SU-DHL-6 (cell line): Measurements from ENCODE around the gene TSTD1.

Experiments
- H2AFZ ChIP-seq: fragments of 200-600 bp; sonication (generic); 2 replicates; pipeline ENCODE4 v1.6.1; 2014; ENCODE audit warnings: low read depth, mild to moderate bottlenecking, moderate library complexity, mixed read lengths, antibody characterized with exemption, low read length; ENCODE audit not compliant: severe bottlenecking
- H3F3A ChIP-seq: fragments of 200-600 bp; shearing (Covaris generic); 2 replicates; pipeline ENCODE4 v1.6.0; 2016; ENCODE audit warnings: antibody characterized with exemption, mild to moderate bottlenecking; ENCODE audit not compliant: insufficient read depth
- H3K27ac ChIP-seq: fragments of 200-600 bp; sonication (generic); 2 replicates; pipeline ENCODE4 v1.5.1; 2016; ENCODE audit warnings: low read depth, mild to moderate bottlenecking, low read length, moderate library complexity, mixed read lengths
- H3K27me3 ChIP-seq: fragments of 200-600 bp; sonication (generic), shearing (Covaris generic); 2 replicates; pipeline ENCODE4 v1.6.0; 2014; ENCODE audit warnings: mild to moderate bottlenecking, low read length
- H3K36me3 ChIP-seq: fragments of 200-600 bp; sonication (generic); 2 replicates; pipeline ENCODE4 v1.6.1; 2014; ENCODE audit warnings: mild to moderate bottlenecking, low read length, mixed read lengths
- H3K4me2 ChIP-seq: fragments of 300-600, 200-600 bp; shearing (Covaris generic), sonication (generic); 2 replicates; pipeline ENCODE4 v1.6.0; 2014; ENCODE audit warnings: low read length, low read depth, mild to moderate bottlenecking; ENCODE audit not compliant: poor library complexity, severe bottlenecking
- H3K4me3 ChIP-seq: fragments of 200-600 bp; sonication (generic); 2 replicates; pipeline ENCODE4 v1.5.1; 2014; ENCODE audit warnings: antibody characterized with exemption, low read length, mild to moderate bottlenecking, mixed read lengths; ENCODE audit not compliant: insufficient read depth, poor library complexity, severe bottlenecking
- H3K79me2 ChIP-seq: fragments of 200-600 bp; sonication (generic); 2 replicates; pipeline ENCODE4 v1.6.1; 2014; ENCODE audit warnings: mild to moderate bottlenecking, low read length, moderate library complexity; ENCODE audit not compliant: insufficient read depth
- H3K9ac ChIP-seq: fragments of 200-600 bp; sonication (generic); 2 replicates; pipeline ENCODE4 v1.7.0; 2014; ENCODE audit warnings: mild to moderate bottlenecking, low read length
- H3K9me2 ChIP-seq: fragments of 200-600 bp; sonication (generic); replicated peaks from 2 replicates; pipeline ENCODE4 v1.6.1; 2014; ENCODE audit warnings: low read length; ENCODE audit not compliant: insufficient read depth
- H3K9me3 ChIP-seq: fragments of 200-600 bp; sonication (generic); 2 replicates; pipeline ENCODE4 v1.6.1; 2014; ENCODE audit warnings: low read length, mixed read lengths; ENCODE audit not compliant: insufficient read depth
- H4K20me1 ChIP-seq: fragments of 200-600 bp; sonication (generic); 2 replicates; pipeline ENCODE4 v1.6.1; 2014; ENCODE audit warnings: low read depth, mild to moderate bottlenecking, antibody characterized with exemption, low read length, moderate library complexity, mixed read lengths
- CTCF ChIP-seq: fragments of 200-600 bp; sonication (generic); IDR thresholded peaks from one replicate; pipeline ENCODE4 v1.5.1; 2017; ENCODE audit warnings: antibody characterized with exemption, mild to moderate bottlenecking, low read length, moderate library complexity; ENCODE audit not compliant: insufficient read depth, poor library complexity, severe bottlenecking
- EZH2phosphoT487 ChIP-seq: fragments of 200-600 bp; sonication (generic), shearing (Covaris generic); conservative IDR thresholded peaks from 2 replicates; pipeline ENCODE4 v1.6.1; 2018; ENCODE audit warnings: mild to moderate bottlenecking, antibody characterized with exemption, low read length, moderate library complexity, mixed read lengths

Gene TSTD1

DNA sequence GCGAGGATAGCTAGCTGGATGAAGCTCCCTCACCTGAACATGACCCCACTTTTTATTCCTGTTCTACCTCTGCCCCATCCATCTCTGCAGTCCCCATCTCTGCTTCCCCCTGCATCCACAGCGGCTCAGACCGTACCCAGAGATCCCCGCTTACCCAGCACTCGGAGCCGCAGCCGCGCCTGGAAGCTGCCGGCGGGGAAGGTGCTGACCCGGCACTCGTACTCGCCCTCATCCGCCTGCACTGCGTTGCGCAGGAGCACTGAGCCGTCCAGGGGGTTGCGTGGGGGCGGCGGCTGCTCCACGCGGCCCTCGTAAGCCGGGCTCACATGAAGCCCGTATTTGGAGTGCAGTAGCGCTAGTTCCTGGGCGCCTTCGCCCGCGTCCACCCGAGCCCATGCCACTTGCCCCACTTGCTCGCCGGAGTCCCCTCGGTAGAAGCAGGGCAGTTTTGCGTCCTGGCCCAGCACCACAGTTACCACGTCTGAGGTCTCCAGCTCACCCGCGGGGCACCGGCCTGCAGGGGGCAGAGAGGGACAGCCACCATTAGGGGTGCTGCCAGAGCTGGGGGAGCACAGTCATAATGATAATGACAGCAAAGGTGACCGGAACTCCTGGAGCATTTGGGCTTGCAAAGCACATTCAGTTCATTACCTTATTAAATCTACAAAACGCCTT, 40.8 kb upstream of the TSTD1 start:
- Histone ChIP-seq H3K4me3 (no peak overlapping the region), H3K9ac (no peak overlapping the region), H3F3A (no peaks in the 10 kb centered on the region), H3K4me2 (no peak overlapping the region), H3K36me3 (no peaks in the 10 kb centered on the region), H3K9me2 (no peaks in the 10 kb centered on the region), H3K79me2 (no peaks in the 10 kb centered on the region), H3K9me3 (no peaks in the 10 kb centered on the region), H3K27me3 (no peaks in the 10 kb centered on the region), H3K27ac (no peak overlapping the region), H2AFZ (no peak overlapping the region), H4K20me1 (no peaks in the 10 kb centered on the region)
- no peak for TF ChIP-seq EZH2phosphoT487
- no peak for TF ChIP-seq CTCF

GRCh38 chr1:161077426-161077825, 38.7 kb upstream of the TSTD1 start:
- H3K4me3 ChIP-seq: no peak overlapping the region
- H3K9me2 ChIP-seq: no peaks in the 10 kb centered on the region
- H3K27ac ChIP-seq: no peak overlapping the region
- H3F3A ChIP-seq: no peaks in the 10 kb centered on the region
- no peak overlapping the region for H2AFZ ChIP-seq
- no peaks in the 10 kb centered on the region for H3K9me3 ChIP-seq
- H3K36me3 ChIP-seq: no peaks in the 10 kb centered on the region
- H3K79me2 ChIP-seq: no peaks in the 10 kb centered on the region
- no peaks in the 10 kb centered on the region for H4K20me1 ChIP-seq
- H3K9ac ChIP-seq: no peak overlapping the region
- no peaks in the 10 kb centered on the region for H3K27me3 ChIP-seq
- TF ChIP-seq CTCF: no peak
- TF ChIP-seq EZH2phosphoT487: no peak
- H3K4me2 ChIP-seq: no peak overlapping the region

DNA sequence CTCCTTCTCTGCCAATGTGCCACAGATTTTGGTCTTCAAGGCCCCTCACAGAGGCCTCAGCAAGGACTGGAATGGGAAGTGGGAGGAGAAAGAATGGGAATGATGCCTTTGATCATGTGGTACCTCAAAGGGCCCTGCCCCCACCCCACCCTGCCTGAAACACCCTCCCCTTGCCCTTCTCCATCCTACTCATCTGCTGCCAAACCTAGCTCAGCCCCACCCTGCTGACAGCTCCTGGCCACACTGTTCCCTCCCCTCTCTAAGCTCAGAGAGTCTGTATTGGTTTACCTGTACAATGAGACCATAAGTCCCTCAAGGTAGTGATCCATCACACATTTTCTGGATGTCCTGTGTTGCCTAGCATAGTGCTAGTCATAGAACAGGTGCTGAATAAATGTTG, 37.6 kb upstream of the TSTD1 start:
- TF ChIP-seq CTCF (no peak), EZH2phosphoT487 (no peak)
- H3K79me2 ChIP-seq: no peaks in the 10 kb centered on the region
- no peaks in the 10 kb centered on the region for H3K36me3 ChIP-seq

More for the DNA sequence above, 37.6 kb upstream of the TSTD1 start:
- Histone ChIP-seq H3K27ac (no peak overlapping the region), H3K9me2 (no peaks in the 10 kb centered on the region), H3K27me3 (no peaks in the 10 kb centered on the region), H3K9me3 (no peaks in the 10 kb centered on the region), H3K9ac (no peak overlapping the region), H4K20me1 (no peaks in the 10 kb centered on the region), H3K4me2 (no peak overlapping the region), H3F3A (0 out of 2 replicates have a peak, but pooled peaks cover under 1% of the 10 kb centered on the region), H2AFZ (no peak overlapping the region), H3K4me3 (no peak overlapping the region)
